B cell (primary cell): ENCODE data around the gene MALL. TPM values are rescaled to one million over a fixed set of nuclear protein-coding genes. Genes with fewer than 3 reads are reported as not detected.
"Not testable (repeated sequence)": the region's sequence is repeated elsewhere in the genome, so short reads cannot be mapped to it uniquely, and the experiment has no call there.

ENCODE experiments used
- ATAC-seq: fragments of 200-7000 bp; cut with Tn5 transposase; one replicate; pipeline ENCODE4 v1.10.0; 2021; ENCODE audit warnings: low read depth, mild to moderate bottlenecking, moderate number of reproducible peaks, moderate library complexity
- CTCF ChIA-PET: fragments of 350-600 bp; sonication (Branson Sonifier 250); formaldehyde crosslinking; loops from one replicate; lab custom pipeline; 2021; ENCODE audit warnings: antibody characterized with exemption, inconsistent platforms; lab: Charles Lee
- POLR2A ChIA-PET: fragments of 350-600 bp; sonication (Branson Sonifier 250); formaldehyde crosslinking; loops from one replicate; lab custom pipeline; 2021; ENCODE audit warnings: antibody characterized with exemption; lab: Charles Lee
- DNase-seq: peaks from one replicate; pipeline ENCODE4 v3.0.0; 2013
- H2AFZ ChIP-seq: 2 replicates; pipeline ENCODE4 v1.6.1; 2012; ENCODE audit warnings: mild to moderate bottlenecking, low read depth, low read length; ENCODE audit not compliant: insufficient read depth, poor library complexity, severe bottlenecking
- H3K27ac ChIP-seq, 2 donors: 1 replicate in 1 of 2; 2 replicates in 1 of 2; pipeline ENCODE4 v1.5.1; 2012 to 2013; ENCODE audit warnings: low read length in 2 of 2, mild to moderate bottlenecking in 2 of 2, moderate library complexity in 1 of 2
- H3K27me3 ChIP-seq, 4 experiments: fragments of 200-600 bp in 1 of 4; sonication (generic) in 1 of 4; replicated peaks in 1 of 4; 1 replicate in 2 of 4; 2 replicates in 2 of 4; pipeline versions ENCODE4 v1.6.1 to v1.7.0; 2013 to 2016; ENCODE audit warnings: low read length in 3 of 4, mild to moderate bottlenecking in 2 of 4, mixed read lengths in 1 of 4, moderate library complexity in 1 of 4; ENCODE audit not compliant: insufficient read depth in 4 of 4, control insufficient read depth in 3 of 4; ENCODE audit errors: control extremely low read depth in 1 of 4
- H3K36me3 ChIP-seq, 2 experiments: replicated peaks in 1 of 2; 1 replicate in 1 of 2; 2 replicates in 1 of 2; pipeline versions ENCODE4 v1.6.1 to v1.7.1; 2013; ENCODE audit warnings: low read length in 1 of 2; ENCODE audit not compliant: insufficient read depth in 2 of 2, control insufficient read depth in 1 of 2; ENCODE audit errors: control extremely low read depth in 1 of 2, extremely low read depth in 1 of 2
- H3K4me1 ChIP-seq, 2 donors: fragments of 200-600 bp in 1 of 2; sonication (generic) in 1 of 2; 1 replicate in 1 of 2; 2 replicates in 1 of 2; pipeline versions ENCODE4 v1.5.1 to v1.6.1; 2013 to 2017; ENCODE audit warnings: low read length in 2 of 2; ENCODE audit not compliant: control insufficient read depth in 2 of 2, insufficient read depth in 2 of 2
- H3K4me2 ChIP-seq: replicated peaks from 2 replicates; pipeline ENCODE3; 2012; ENCODE audit warnings: mild to moderate bottlenecking, low read depth, low read length; ENCODE audit not compliant: poor library complexity, severe bottlenecking
- H3K4me3 ChIP-seq, 5 experiments: fragments of 200-600 bp in 1 of 5; sonication (generic) in 1 of 5; 1 replicate in 3 of 5; 2 replicates in 2 of 5; pipeline versions ENCODE4 v1.5.1 to v1.7.0; 2011 to 2016; ENCODE audit warnings: low read length in 4 of 5, mild to moderate bottlenecking in 4 of 5, low read depth in 2 of 5, control low read depth in 1 of 5, moderate library complexity in 1 of 5; ENCODE audit not compliant: insufficient read depth in 1 of 5; ENCODE audit errors: control extremely low read depth in 1 of 5, extremely low read depth in 1 of 5
- H3K79me2 ChIP-seq: fragments of 200-600 bp; sonication (generic); one replicate; pipeline ENCODE4 v1.6.0; 2016; ENCODE audit warnings: low read length; ENCODE audit not compliant: control insufficient read depth, insufficient read depth
- H3K9ac ChIP-seq: fragments of 200-600 bp; sonication (generic); 2 replicates; pipeline ENCODE4 v1.6.1; 2017; ENCODE audit warnings: mild to moderate bottlenecking, low read length, moderate library complexity
- H3K9me3 ChIP-seq, 3 donors: one replicate each; pipeline versions ENCODE4 v1.6.1 to v1.7.1; 2013; ENCODE audit warnings: low read length in 2 of 3; ENCODE audit not compliant: control insufficient read depth in 2 of 3, insufficient read depth in 1 of 3; ENCODE audit errors: control extremely low read depth in 1 of 3
- H4K20me1 ChIP-seq: 2 replicates; pipeline ENCODE4 v1.6.0; 2012; ENCODE audit warnings: mild to moderate bottlenecking, low read length; ENCODE audit not compliant: insufficient read depth, control insufficient read depth, poor library complexity, severe bottlenecking
- H3K27ac Mint-ChIP-seq: one replicate; pipeline ENCODE4 v1.8.0; 2021; ENCODE audit warnings: mixed read lengths
- H3K27me3 Mint-ChIP-seq: one replicate; pipeline ENCODE4 v1.8.0; 2021; ENCODE audit warnings: mixed read lengths
- H3K4me1 Mint-ChIP-seq: one replicate; pipeline ENCODE4 v1.8.0; 2021; ENCODE audit warnings: mixed read lengths
- H3K4me3 Mint-ChIP-seq: one replicate; pipeline ENCODE4 v1.8.0; 2021; ENCODE audit warnings: mixed read lengths
- H3K9me3 Mint-ChIP-seq: one replicate; pipeline ENCODE4 v1.8.0; 2022; ENCODE audit warnings: mixed read lengths; ENCODE audit not compliant: insufficient read depth
- WGBS: methylation state at CpG from one replicate; pipeline ENCODE4 v1.1.5; 2013; ENCODE audit warnings: missing lambda C conversion rate; ENCODE audit not compliant: insufficient coverage; 5-methylcytosine and 5-hydroxymethylcytosine counted together
- intact Hi-C: fragments of 100-400 bp; cut with micrococcal nuclease; formaldehyde crosslinking; loops from one replicate; pipeline ENCODE4 v1.10.0; 2022
- polyA plus RNA-seq: library from polyadenylated mRNA; depleted of rRNA; stranded (reverse); fragments of >200 nt; gene quantifications from 2 replicates; pipeline ENCODE4 v1.2.3, GENCODE V29; 2012
- total RNA-seq, 2 donors: library from RNA; stranded (reverse); fragments of 120-200 nt in 1 of 2; gene quantifications; 1 replicate in 1 of 2; 2 replicates in 1 of 2; pipeline versions ENCODE4 v1.2.3 to v1.2.4, GENCODE V29; 2013 to 2022

Gene MALL
- total and polyA plus RNA-seq, 2 donors (not counting 1 experiment from before 2014, with no cell fraction given) = not detected

DNA sequence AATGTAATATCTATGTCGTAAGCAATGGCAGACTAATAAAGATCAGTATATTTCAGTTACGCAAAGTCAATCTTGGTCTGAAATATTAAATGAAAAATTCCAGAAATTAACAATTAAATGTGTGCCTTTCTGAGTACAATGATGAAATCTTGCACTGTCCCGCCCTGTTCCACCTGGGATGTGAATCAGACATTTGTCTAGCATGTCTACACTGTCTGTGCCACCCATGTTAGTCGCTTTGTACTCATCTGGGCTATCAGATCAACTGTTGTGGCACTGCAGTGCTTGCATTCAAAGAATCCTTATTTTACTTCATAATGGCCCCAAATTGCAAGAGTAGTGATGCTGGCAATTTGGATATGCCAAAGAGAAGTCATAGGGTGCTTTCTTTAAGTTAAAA lies 25.5 kb downstream of the MALL start:
- H3K9me3 ChIP-seq, ATAC-seq, H3K27me3 Mint-ChIP-seq, H3K27ac ChIP-seq, H2AFZ ChIP-seq, H3K9me3 Mint-ChIP-seq, H3K4me3 ChIP-seq, intact Hi-C loops, H3K4me2 ChIP-seq, DNase-seq, H3K79me2 ChIP-seq, H3K27me3 ChIP-seq, H3K4me3 Mint-ChIP-seq, CTCF ChIA-PET, H3K27ac Mint-ChIP-seq, H3K36me3 ChIP-seq, H3K9ac ChIP-seq, H4K20me1 ChIP-seq, H3K4me1 Mint-ChIP-seq, H3K4me1 ChIP-seq, POLR2A ChIA-PET: not testable (repeated sequence)
- no CpG with 5 or more reads among the region's 4 CpGs for WGBS

DNA sequence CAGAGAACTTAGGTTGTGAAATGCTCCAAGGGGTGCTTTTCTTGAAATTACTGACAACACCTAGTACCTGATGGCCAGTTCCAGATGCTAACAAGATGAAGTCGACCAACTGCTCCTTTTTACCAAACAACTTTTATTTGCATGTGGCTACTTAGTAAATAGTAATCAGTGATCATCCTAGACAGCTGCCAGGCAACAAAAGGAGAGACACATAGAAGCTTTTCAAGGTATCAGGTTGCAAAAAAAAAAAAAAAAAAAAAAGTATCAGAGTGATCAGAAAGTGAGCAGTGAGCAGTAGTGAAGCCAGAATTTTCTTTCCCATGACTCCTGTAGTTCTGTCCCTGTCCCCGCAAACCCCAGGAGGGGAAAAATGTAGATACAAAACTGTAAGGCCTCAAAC lies 31.9 kb downstream of the MALL start:
- H3K4me2 ChIP-seq, CTCF ChIA-PET, H3K27ac ChIP-seq, H3K36me3 ChIP-seq, POLR2A ChIA-PET, H4K20me1 ChIP-seq, H3K27me3 Mint-ChIP-seq, H2AFZ ChIP-seq, H3K27ac Mint-ChIP-seq, DNase-seq, H3K9me3 ChIP-seq, H3K4me1 ChIP-seq, H3K9ac ChIP-seq, H3K27me3 ChIP-seq, H3K9me3 Mint-ChIP-seq, H3K4me3 ChIP-seq, intact Hi-C loops, ATAC-seq, H3K4me3 Mint-ChIP-seq, H3K79me2 ChIP-seq, H3K4me1 Mint-ChIP-seq: not testable (repeated sequence)
- no CpG with 5 or more reads among the region's 2 CpGs for WGBS

DNA sequence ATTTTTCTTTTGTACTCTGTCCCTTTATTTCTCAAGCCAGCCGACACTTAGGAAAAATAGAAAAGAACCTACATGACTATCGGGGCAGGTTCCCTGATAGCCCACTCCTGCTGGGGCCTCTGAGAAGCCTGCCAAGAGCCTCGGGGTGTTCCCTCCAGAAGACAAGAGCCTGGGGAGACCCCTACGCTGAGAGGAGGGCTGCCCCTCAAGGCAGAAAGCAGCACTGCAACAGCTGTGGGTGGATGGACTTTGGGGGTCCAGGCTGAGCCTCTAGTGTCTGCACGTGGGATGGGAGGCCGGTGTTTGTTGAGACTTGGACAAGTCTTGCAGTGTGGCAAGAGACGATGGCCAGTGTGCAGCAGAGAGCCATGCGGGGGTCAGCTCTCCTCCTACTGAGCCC lies 32.5 kb downstream of the MALL start:
- H3K4me3 ChIP-seq, POLR2A ChIA-PET, H3K79me2 ChIP-seq, CTCF ChIA-PET, H3K4me1 Mint-ChIP-seq, H3K36me3 ChIP-seq, H3K27ac Mint-ChIP-seq, H3K9me3 Mint-ChIP-seq, H4K20me1 ChIP-seq, H2AFZ ChIP-seq, H3K9me3 ChIP-seq, H3K9ac ChIP-seq, H3K4me2 ChIP-seq, H3K27me3 ChIP-seq, H3K4me3 Mint-ChIP-seq, H3K27me3 Mint-ChIP-seq, H3K27ac ChIP-seq, intact Hi-C loops, DNase-seq, ATAC-seq, H3K4me1 ChIP-seq: not testable (repeated sequence)
- no CpG with 5 or more reads among the region's 8 CpGs for WGBS

DNA sequence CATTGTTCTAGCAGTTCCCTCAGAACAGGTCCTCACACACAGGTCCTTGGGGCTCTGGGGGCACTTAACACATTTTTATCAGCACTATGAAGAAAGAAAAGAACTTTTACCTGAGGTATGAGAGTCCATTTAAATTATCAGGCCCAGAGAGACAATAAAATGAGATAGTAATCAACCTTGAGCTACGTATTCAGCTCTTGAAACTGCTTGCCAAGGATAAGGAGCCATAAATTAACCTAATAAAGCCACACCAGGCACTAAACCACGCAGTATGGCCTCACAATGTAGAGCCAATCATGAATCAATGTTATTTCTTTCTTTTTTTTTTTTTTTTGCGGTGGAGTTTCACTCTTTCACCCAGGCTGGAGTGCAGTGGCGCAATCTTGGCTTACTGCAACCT lies 37.5 kb downstream of the MALL start:
- H3K27me3 ChIP-seq, ATAC-seq, intact Hi-C loops, H3K9me3 ChIP-seq, H3K36me3 ChIP-seq, H3K4me2 ChIP-seq, H3K9me3 Mint-ChIP-seq, DNase-seq, H4K20me1 ChIP-seq, H3K4me3 ChIP-seq, H3K4me1 Mint-ChIP-seq, H2AFZ ChIP-seq, H3K9ac ChIP-seq, H3K4me1 ChIP-seq, H3K27ac Mint-ChIP-seq, H3K4me3 Mint-ChIP-seq, CTCF ChIA-PET, H3K27me3 Mint-ChIP-seq, POLR2A ChIA-PET, H3K27ac ChIP-seq, H3K79me2 ChIP-seq: not testable (repeated sequence)
- no CpG with 5 or more reads among the region's 4 CpGs for WGBS
